Glutamatergic neuron (in vitro differentiated cells): ENCODE measurements around the gene RAET1G. TPM values are rescaled to one million over a fixed set of nuclear protein-coding genes. Genes with fewer than 3 reads are reported as not detected.
"Not testable (repeated sequence)": the region's sequence is repeated elsewhere in the genome, so short reads cannot be mapped to it uniquely, and the experiment has no call there.

Experiments
- DNase-seq: peaks from one replicate; pipeline ENCODE4 v3.0.0; 2022
- H3K27ac Mint-ChIP-seq: one replicate; pipeline ENCODE4 v1.8.0; 2020; ENCODE audit warnings: mild to moderate bottlenecking, mixed read lengths, inconsistent platforms; ENCODE audit not compliant: unreplicated experiment
- H3K27me3 Mint-ChIP-seq: one replicate; pipeline ENCODE4 v1.8.0; 2020; ENCODE audit warnings: mild to moderate bottlenecking, moderate library complexity, mixed read lengths, inconsistent platforms; ENCODE audit not compliant: unreplicated experiment
- H3K36me3 Mint-ChIP-seq: one replicate; pipeline ENCODE4 v1.8.0; 2020; ENCODE audit warnings: mild to moderate bottlenecking, mixed read lengths, inconsistent platforms; ENCODE audit not compliant: unreplicated experiment
- H3K4me1 Mint-ChIP-seq: one replicate; pipeline ENCODE4 v1.8.0; 2020; ENCODE audit warnings: mild to moderate bottlenecking, low read depth, mixed read lengths, inconsistent platforms; ENCODE audit not compliant: unreplicated experiment
- H3K4me3 Mint-ChIP-seq: one replicate; pipeline ENCODE4 v1.8.0; 2020; ENCODE audit warnings: mild to moderate bottlenecking, mixed read lengths, inconsistent platforms; ENCODE audit not compliant: unreplicated experiment
- H3K9me3 Mint-ChIP-seq: one replicate; pipeline ENCODE4 v1.8.0; 2020; ENCODE audit warnings: mild to moderate bottlenecking, moderate library complexity, mixed read lengths, inconsistent platforms; ENCODE audit not compliant: unreplicated experiment
- total RNA-seq: library from RNA; stranded (reverse); fragmentation: NEBNext Ultra II Directional; extraction: Animal tissue kit (Norgen Biotek cat#: 25700); gene quantifications from one replicate; pipeline ENCODE4 v1.2.1, GENCODE V29; 2021; ENCODE audit not compliant: unreplicated experiment
- TF ChIP-seq, protein P1 (sequence below): fragments of 200-600 bp; sonication (generic); IDR thresholded peaks from one replicate; pipeline ENCODE4 v1.5.0; 2021; ENCODE audit not compliant: partially characterized antibody, unreplicated experiment

The RAET1G gene
- total RNA-seq, 1 donor from 2014 or later, result not detected

DNA sequence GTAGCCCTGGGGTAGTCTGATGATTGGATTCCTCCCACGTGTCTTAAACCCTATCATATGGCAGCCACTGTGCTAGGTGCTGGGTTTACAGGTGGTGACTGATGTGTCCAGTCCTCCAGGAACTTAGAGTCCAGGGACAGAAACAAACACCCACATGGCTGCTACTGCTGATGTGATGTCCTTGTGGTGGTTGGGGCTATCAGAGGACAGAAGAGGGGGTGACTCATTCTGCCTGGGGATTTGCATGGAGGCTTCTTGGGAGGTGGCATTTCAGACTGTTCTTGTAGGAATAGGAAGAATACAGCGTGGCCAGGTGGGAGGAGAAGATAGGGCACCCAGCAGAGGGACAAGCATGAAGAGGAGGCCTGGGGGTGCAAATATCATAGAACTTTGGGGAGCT lies 9.8 kb downstream of the RAET1G start:
- peaks cover 12% of the 10 kb centered on the region for H3K9me3 Mint-ChIP-seq
- TF ChIP-seq, protein P1, sequence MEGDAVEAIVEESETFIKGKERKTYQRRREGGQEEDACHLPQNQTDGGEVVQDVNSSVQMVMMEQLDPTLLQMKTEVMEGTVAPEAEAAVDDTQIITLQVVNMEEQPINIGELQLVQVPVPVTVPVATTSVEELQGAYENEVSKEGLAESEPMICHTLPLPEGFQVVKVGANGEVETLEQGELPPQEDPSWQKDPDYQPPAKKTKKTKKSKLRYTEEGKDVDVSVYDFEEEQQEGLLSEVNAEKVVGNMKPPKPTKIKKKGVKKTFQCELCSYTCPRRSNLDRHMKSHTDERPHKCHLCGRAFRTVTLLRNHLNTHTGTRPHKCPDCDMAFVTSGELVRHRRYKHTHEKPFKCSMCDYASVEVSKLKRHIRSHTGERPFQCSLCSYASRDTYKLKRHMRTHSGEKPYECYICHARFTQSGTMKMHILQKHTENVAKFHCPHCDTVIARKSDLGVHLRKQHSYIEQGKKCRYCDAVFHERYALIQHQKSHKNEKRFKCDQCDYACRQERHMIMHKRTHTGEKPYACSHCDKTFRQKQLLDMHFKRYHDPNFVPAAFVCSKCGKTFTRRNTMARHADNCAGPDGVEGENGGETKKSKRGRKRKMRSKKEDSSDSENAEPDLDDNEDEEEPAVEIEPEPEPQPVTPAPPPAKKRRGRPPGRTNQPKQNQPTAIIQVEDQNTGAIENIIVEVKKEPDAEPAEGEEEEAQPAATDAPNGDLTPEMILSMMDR, result no peak
- no peak for DNase-seq
- no peaks in the 10 kb centered on the region for H3K4me1 Mint-ChIP-seq
- H3K27ac Mint-ChIP-seq, result no peak overlapping the region
- peaks cover 2% of the 10 kb centered on the region for H3K36me3 Mint-ChIP-seq
- no peak overlapping the region for H3K4me3 Mint-ChIP-seq
- peaks cover 2% of the 10 kb centered on the region for H3K27me3 Mint-ChIP-seq

DNA sequence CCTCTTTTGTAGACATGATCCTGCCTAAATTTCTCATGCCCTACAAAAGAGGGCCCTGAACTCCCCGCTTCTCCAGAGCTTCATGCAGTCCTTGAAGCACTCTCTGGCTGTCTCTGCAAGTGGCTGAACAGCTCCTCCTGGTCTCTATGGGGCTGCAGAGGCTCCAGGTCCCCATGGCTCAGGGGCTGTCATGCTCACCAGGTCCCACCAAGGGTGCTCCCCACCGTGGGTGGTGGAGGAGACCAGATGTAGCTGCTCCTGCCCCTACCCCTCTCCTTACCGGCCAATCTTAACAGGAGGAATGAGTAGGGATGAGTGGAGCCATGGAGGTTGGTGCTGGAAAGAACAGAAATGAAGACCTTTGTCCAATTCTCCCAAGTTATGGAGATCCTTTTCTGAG lies 10.2 kb downstream of the RAET1G start:
- H3K36me3 Mint-ChIP-seq, H3K27me3 Mint-ChIP-seq, H3K27ac Mint-ChIP-seq, H3K4me3 Mint-ChIP-seq, DNase-seq, H3K4me1 Mint-ChIP-seq: not testable (repeated sequence)
- H3K9me3 Mint-ChIP-seq, result peaks cover 14% of the 10 kb centered on the region

DNA sequence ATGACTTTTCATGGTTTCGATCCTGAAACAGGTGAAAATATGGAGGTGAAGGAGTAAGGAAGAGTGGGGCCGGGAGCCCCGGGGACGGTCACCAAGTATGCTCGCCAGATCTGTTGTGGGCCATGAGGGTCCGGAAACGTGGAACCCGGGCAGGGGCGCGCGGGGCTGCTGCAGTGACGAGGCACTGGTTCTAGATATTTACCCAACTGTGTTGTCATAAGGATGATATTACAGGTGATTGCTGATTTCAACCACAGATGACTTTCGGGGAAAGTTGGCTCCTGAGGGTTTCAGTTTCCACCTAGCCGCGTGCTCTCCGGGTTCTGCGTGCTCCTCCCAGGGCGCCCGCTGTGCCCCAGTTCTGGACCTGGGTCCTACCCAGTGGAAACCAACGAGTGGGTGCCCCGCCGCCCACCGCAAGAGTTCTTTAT lies 12.2 kb downstream of the RAET1G start:
- Mint-ChIP-seq H3K9me3 (peaks cover 14% of the 10 kb centered on the region), H3K4me1 (no peaks in the 10 kb centered on the region), H3K4me3 (no peak overlapping the region), H3K27ac (no peak overlapping the region), H3K27me3 (peaks cover 2% of the 10 kb centered on the region), H3K36me3 (peaks cover 11% of the 10 kb centered on the region)
- DNase-seq, result no peak
- TF ChIP-seq, protein P1, result no peak

DNA sequence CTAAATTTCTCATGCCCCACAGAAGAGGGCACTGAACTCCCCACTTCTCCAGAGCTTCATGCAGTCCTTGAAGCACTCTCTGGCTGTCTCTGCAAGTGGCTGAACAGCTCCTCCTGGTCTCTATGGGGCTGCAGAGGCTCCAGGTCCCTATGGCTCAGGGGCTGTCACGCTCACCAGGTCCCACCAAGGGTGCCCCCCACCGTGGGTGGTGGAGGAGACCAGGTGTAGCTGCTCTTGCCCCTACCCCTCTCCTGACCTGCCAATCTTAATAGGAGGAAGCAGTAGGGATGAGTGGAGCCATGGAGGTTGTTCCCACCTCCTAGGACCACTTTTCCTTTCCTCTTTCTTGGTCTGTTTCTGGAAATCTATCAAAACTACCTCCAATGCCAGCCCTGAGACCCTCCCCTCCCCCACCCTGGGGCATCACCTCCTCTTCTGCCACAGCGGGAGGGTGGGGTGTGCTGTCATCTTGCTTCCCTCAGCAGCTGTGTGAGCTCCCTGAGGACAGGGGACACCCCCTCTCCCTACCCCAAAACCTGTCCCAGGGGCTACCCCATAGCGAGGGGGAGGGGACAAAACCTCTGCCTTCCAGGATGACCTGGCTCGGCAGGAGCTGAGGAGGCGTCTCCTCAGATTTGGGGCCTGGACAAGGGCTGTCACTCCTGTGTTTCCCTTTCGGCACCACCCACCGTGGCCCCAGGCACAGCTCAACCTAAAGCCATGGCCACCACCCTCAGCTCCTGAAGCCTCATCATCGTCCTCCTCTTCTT lies 13.0 kb downstream of the RAET1G start:
- Mint-ChIP-seq H3K4me3 (no peak overlapping the region), H3K36me3 (peaks cover 11% of the 10 kb centered on the region), H3K27ac (no peak overlapping the region), H3K4me1 (no peaks in the 10 kb centered on the region), H3K9me3 (peaks cover 13% of the 10 kb centered on the region), H3K27me3 (peaks cover 3% of the 10 kb centered on the region)
- TF ChIP-seq, protein P1, result no peak
- no peak for DNase-seq

DNA sequence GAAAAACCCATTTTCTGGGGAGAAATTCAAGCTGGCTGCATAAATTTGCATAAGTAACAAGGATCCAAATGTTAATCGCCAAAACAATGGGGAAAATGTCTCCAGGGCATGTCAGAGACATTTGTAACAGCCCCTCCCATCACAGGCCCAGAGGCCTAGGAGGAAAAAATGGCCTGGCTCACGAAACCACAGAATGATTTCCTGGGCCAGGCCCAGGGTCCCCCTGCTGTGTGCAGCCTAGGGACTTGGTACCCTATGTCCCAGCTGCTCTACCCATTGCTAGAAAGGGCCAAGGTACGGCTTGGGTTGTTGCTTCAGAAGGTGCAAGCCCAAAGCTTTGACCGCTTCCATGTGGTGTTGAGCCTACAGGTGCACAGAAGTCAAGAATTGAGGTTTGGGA lies 14.4 kb downstream of the RAET1G start:
- H3K4me3 Mint-ChIP-seq, H3K27ac Mint-ChIP-seq, DNase-seq, H3K4me1 Mint-ChIP-seq, H3K27me3 Mint-ChIP-seq: not testable (repeated sequence)
- peaks cover 13% of the 10 kb centered on the region for H3K9me3 Mint-ChIP-seq
- H3K36me3 Mint-ChIP-seq, result peaks cover 11% of the 10 kb centered on the region

DNA sequence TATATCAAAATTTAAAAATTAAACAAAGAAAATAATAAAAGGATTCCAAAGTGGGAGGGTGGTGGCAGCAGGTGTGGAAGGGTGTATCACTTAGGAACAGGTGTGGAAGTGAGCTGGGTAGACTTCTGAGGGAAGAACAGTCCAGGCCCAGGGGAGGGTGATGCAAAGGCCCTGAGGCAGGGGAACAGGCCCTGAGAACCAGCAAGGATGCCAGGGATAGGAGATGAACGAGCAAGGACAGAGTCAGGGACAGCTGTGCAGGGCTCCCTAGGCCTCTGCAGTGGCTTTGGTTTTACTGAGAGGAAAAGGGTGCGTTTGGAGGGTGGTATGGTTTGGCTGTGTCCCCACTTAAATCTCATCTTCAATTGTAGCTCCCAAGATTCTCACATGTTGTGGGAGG lies 15.6 kb downstream of the RAET1G start:
- no peaks in the 10 kb centered on the region for H3K4me1 Mint-ChIP-seq
- no peak for DNase-seq
- peaks cover 11% of the 10 kb centered on the region for H3K36me3 Mint-ChIP-seq
- peaks cover 13% of the 10 kb centered on the region for H3K9me3 Mint-ChIP-seq
- peaks cover 7% of the 10 kb centered on the region for H3K27me3 Mint-ChIP-seq
- no peak overlapping the region for H3K4me3 Mint-ChIP-seq
- TF ChIP-seq, protein P1, result no peak
- no peak overlapping the region for H3K27ac Mint-ChIP-seq
